ENCODE results near the gene MMS22L. TPM values are rescaled to one million over a fixed set of nuclear protein-coding genes. Genes with fewer than 3 reads are reported as not detected.

The MMS22L gene
- total RNA-seq, 5 donors from 2014 or later (not counting 1 experiment from before 2014, with no cell fraction given): 10.2 to 14.0 (median 12.2) TPM

- DNase-seq (no peak), ATAC-seq (replicated peaks in 1 of 4) (no peak)
- POLR2A ChIA-PET: interaction anchor here in 1 of 2 donors (0.5 kb wide), 1 partner anchor 11 kb away, joined by 6 read pairs; no protein-coding TSS in a partner anchor
- H3K4me3 Mint-ChIP-seq: no peak overlapping the region
- H3K27me3 Mint-ChIP-seq: no peaks in the 10 kb centered on the region
- H3K27ac Mint-ChIP-seq: no peak overlapping the region
- no peaks in the 10 kb centered on the region for H3K27me3 ChIP-seq (replicated peaks in 1 of 2; ENCODE audit: control insufficient read depth in 2 of 2, extremely low read depth in 1 of 2, insufficient read depth in 2 of 2, low read length in 1 of 2)
- no peaks in the 10 kb centered on the region for H3K9me3 ChIP-seq
- WGBS (ENCODE audit: insufficient coverage): no CpG with 5 or more reads among the region's 1 CpG
- H3K27ac ChIP-seq (ENCODE audit: low read length): no peak overlapping the region
- H3K36me3 ChIP-seq (ENCODE audit: control insufficient read depth in 2 of 2, extremely low read depth in 1 of 2, insufficient read depth in 1 of 2, low read length in 1 of 2): peaks cover 0 to 3% of the 10 kb centered on the region in 2 donors
- no peaks in the 10 kb centered on the region for H3K4me1 ChIP-seq (ENCODE audit: control insufficient read depth in 1 of 2, extremely low read depth in 1 of 2, insufficient read depth in 2 of 2, low read length in 2 of 2)
- H3K4me1 Mint-ChIP-seq: no peaks in the 10 kb centered on the region
- H3K4me3 ChIP-seq (ENCODE audit: control insufficient read depth in 1 of 2, extremely low read depth in 1 of 2, low read length in 1 of 2): no peak overlapping the region
- H3K9me3 Mint-ChIP-seq: no peaks in the 10 kb centered on the region
- CTCF ChIA-PET: no interaction called here
- peaks cover 32% of the 10 kb centered on the region for H3K36me3 Mint-ChIP-seq
Measured at GRCh38 chr6:97147421-97147820, 135.6 kb downstream of the MMS22L start.

- peaks cover 0 to 3% of the 10 kb centered on the region in 2 donors for H3K36me3 ChIP-seq (ENCODE audit: control insufficient read depth in 2 of 2, extremely low read depth in 1 of 2, insufficient read depth in 1 of 2, low read length in 1 of 2)
- ChIA-PET POLR2A (interaction anchor here in 1 of 2 donors (0.7 kb wide), 1 partner anchor 53 kb away, joined by 5 read pairs; no protein-coding TSS in a partner anchor), CTCF (no interaction called here)
- no peak overlapping the region for H3K27ac Mint-ChIP-seq
- DNase-seq (no peak), ATAC-seq (replicated peaks in 1 of 4) (no peak)
- no peak overlapping the region for H3K4me3 ChIP-seq (ENCODE audit: control insufficient read depth in 1 of 2, extremely low read depth in 1 of 2, low read length in 1 of 2)
- H3K9me3 ChIP-seq: no peaks in the 10 kb centered on the region
- H3K27ac ChIP-seq (ENCODE audit: low read length): no peak overlapping the region
- H3K36me3 Mint-ChIP-seq: peaks cover 28% of the 10 kb centered on the region
- H3K4me1 Mint-ChIP-seq: no peaks in the 10 kb centered on the region
- H3K9me3 Mint-ChIP-seq: no peaks in the 10 kb centered on the region
- no peaks in the 10 kb centered on the region for H3K27me3 Mint-ChIP-seq
- H3K4me1 ChIP-seq (ENCODE audit: control insufficient read depth in 1 of 2, extremely low read depth in 1 of 2, insufficient read depth in 2 of 2, low read length in 2 of 2): no peaks in the 10 kb centered on the region
- no peaks in the 10 kb centered on the region for H3K27me3 ChIP-seq (replicated peaks in 1 of 2; ENCODE audit: control insufficient read depth in 2 of 2, extremely low read depth in 1 of 2, insufficient read depth in 2 of 2, low read length in 1 of 2)
- no peak overlapping the region for H3K4me3 Mint-ChIP-seq
- WGBS (ENCODE audit: insufficient coverage): no CpG with 5 or more reads among the region's 1 CpG
Measured at GRCh38 chr6:97145691-97146090, 137.3 kb downstream of the MMS22L start.

- POLR2A ChIA-PET: no interaction called here
- H3K27ac Mint-ChIP-seq: no peak overlapping the region
Measured at GRCh38 chr6:97141756-97142155, 141.3 kb downstream of the MMS22L start.

GRCh38 chr6:97138581-97138980, 144.4 kb downstream of the MMS22L start:
- ChIA-PET CTCF (interaction anchor here in 1 of 2 donors (0.7 kb wide), 1 partner anchor 106 kb away, joined by 3 read pairs; no protein-coding TSS in a partner anchor), POLR2A (no interaction called here)
- Mint-ChIP-seq H3K4me1 (no peaks in the 10 kb centered on the region), H3K27ac (no peak overlapping the region), H3K9me3 (no peaks in the 10 kb centered on the region), H3K4me3 (no peak overlapping the region), H3K27me3 (no peaks in the 10 kb centered on the region), H3K36me3 (peaks cover 6% of the 10 kb centered on the region)
- no peak for ATAC-seq (replicated peaks in 1 of 4)
- Histone ChIP-seq H3K4me1 (ENCODE audit: control insufficient read depth in 1 of 2, extremely low read depth in 1 of 2, insufficient read depth in 2 of 2, low read length in 2 of 2) (no peaks in the 10 kb centered on the region), H3K27me3 (replicated peaks in 1 of 2; ENCODE audit: control insufficient read depth in 2 of 2, extremely low read depth in 1 of 2, insufficient read depth in 2 of 2, low read length in 1 of 2) (no peaks in the 10 kb centered on the region), H3K27ac (ENCODE audit: low read length) (no peak overlapping the region), H3K9me3 (no peaks in the 10 kb centered on the region), H3K4me3 (ENCODE audit: control insufficient read depth in 1 of 2, extremely low read depth in 1 of 2, low read length in 1 of 2) (no peak overlapping the region), H3K36me3 (ENCODE audit: control insufficient read depth in 2 of 2, extremely low read depth in 1 of 2, insufficient read depth in 1 of 2, low read length in 1 of 2) (no peaks in the 10 kb centered on the region)
- 100% methylated on average over 1 of the region's 1 CpG for WGBS (ENCODE audit: insufficient coverage)
- no peak for DNase-seq

More at GRCh38 chr6:97141756-97142155, 141.3 kb downstream of the MMS22L start:
- H3K27me3 Mint-ChIP-seq: no peaks in the 10 kb centered on the region
- CTCF ChIA-PET: no interaction called here
- ATAC-seq (replicated peaks in 1 of 4) (no peak), DNase-seq (no peak)
- Histone ChIP-seq H3K36me3 (ENCODE audit: control insufficient read depth in 2 of 2, extremely low read depth in 1 of 2, insufficient read depth in 1 of 2, low read length in 1 of 2) (no peaks in the 10 kb centered on the region), H3K27me3 (replicated peaks in 1 of 2; ENCODE audit: control insufficient read depth in 2 of 2, extremely low read depth in 1 of 2, insufficient read depth in 2 of 2, low read length in 1 of 2) (no peaks in the 10 kb centered on the region), H3K27ac (ENCODE audit: low read length) (no peak overlapping the region), H3K4me3 (ENCODE audit: control insufficient read depth in 1 of 2, extremely low read depth in 1 of 2, low read length in 1 of 2) (no peak overlapping the region), H3K4me1 (ENCODE audit: control insufficient read depth in 1 of 2, extremely low read depth in 1 of 2, insufficient read depth in 2 of 2, low read length in 2 of 2) (no peaks in the 10 kb centered on the region), H3K9me3 (no peaks in the 10 kb centered on the region)
- H3K36me3 Mint-ChIP-seq: peaks cover 13% of the 10 kb centered on the region
- H3K9me3 Mint-ChIP-seq: no peaks in the 10 kb centered on the region
- H3K4me3 Mint-ChIP-seq: no peak overlapping the region
- no peaks in the 10 kb centered on the region for H3K4me1 Mint-ChIP-seq

GRCh38 chr6:97136626-97137358, 146.2 kb downstream of the MMS22L start:
- H3K9me3 ChIP-seq: no peaks in the 10 kb centered on the region

GRCh38 chr6:97133067-97133466, 149.9 kb downstream of the MMS22L start:
- no peak overlapping the region for H3K4me3 Mint-ChIP-seq

More at GRCh38 chr6:97136626-97137358, 146.2 kb downstream of the MMS22L start:
- Histone ChIP-seq H3K36me3 (ENCODE audit: control insufficient read depth in 2 of 2, extremely low read depth in 1 of 2, insufficient read depth in 1 of 2, low read length in 1 of 2) (no peaks in the 10 kb centered on the region), H3K4me1 (ENCODE audit: control insufficient read depth in 1 of 2, extremely low read depth in 1 of 2, insufficient read depth in 2 of 2, low read length in 2 of 2) (no peaks in the 10 kb centered on the region), H3K4me3 (ENCODE audit: control insufficient read depth in 1 of 2, extremely low read depth in 1 of 2, low read length in 1 of 2) (no peak overlapping the region), H3K27me3 (replicated peaks in 1 of 2; ENCODE audit: control insufficient read depth in 2 of 2, extremely low read depth in 1 of 2, insufficient read depth in 2 of 2, low read length in 1 of 2) (no peaks in the 10 kb centered on the region), H3K27ac (ENCODE audit: low read length) (no peak overlapping the region)
- Mint-ChIP-seq H3K27ac (no peak overlapping the region), H3K36me3 (peaks cover 3% of the 10 kb centered on the region), H3K4me3 (no peak overlapping the region), H3K9me3 (no peaks in the 10 kb centered on the region), H3K27me3 (no peaks in the 10 kb centered on the region), H3K4me1 (no peaks in the 10 kb centered on the region)
- POLR2A ChIA-PET: interaction anchor here in 1 of 2 donors (0.8 kb wide), 1 partner anchor 14 kb away, joined by 4 read pairs; no protein-coding TSS in a partner anchor
- ATAC-seq (replicated peaks in 1 of 4) (no peak), DNase-seq (no peak)
- CTCF ChIA-PET: no interaction called here
- WGBS (ENCODE audit: insufficient coverage): no CpG with 5 or more reads among the region's 7 CpGs

More at GRCh38 chr6:97133067-97133466, 149.9 kb downstream of the MMS22L start:
- Mint-ChIP-seq H3K9me3 (no peaks in the 10 kb centered on the region), H3K27ac (no peak overlapping the region), H3K4me1 (no peaks in the 10 kb centered on the region), H3K36me3 (peaks cover 11% of the 10 kb centered on the region), H3K27me3 (no peaks in the 10 kb centered on the region)
- ChIA-PET CTCF (no interaction called here), POLR2A (no interaction called here)
- DNase-seq (no peak), ATAC-seq (replicated peaks in 1 of 4) (no peak)
- no CpG with 5 or more reads among the region's 1 CpG for WGBS (ENCODE audit: insufficient coverage)
- no peaks in the 10 kb centered on the region for H3K9me3 ChIP-seq
- no peaks in the 10 kb centered on the region for H3K36me3 ChIP-seq (ENCODE audit: control insufficient read depth in 2 of 2, extremely low read depth in 1 of 2, insufficient read depth in 1 of 2, low read length in 1 of 2)
- no peak overlapping the region for H3K27ac ChIP-seq (ENCODE audit: low read length)
- H3K27me3 ChIP-seq (replicated peaks in 1 of 2; ENCODE audit: control insufficient read depth in 2 of 2, extremely low read depth in 1 of 2, insufficient read depth in 2 of 2, low read length in 1 of 2): no peaks in the 10 kb centered on the region
- H3K4me3 ChIP-seq (ENCODE audit: control insufficient read depth in 1 of 2, extremely low read depth in 1 of 2, low read length in 1 of 2): no peak overlapping the region
- H3K4me1 ChIP-seq (ENCODE audit: control insufficient read depth in 1 of 2, extremely low read depth in 1 of 2, insufficient read depth in 2 of 2, low read length in 2 of 2): no peaks in the 10 kb centered on the region
